Erythroblast (primary cell): ENCODE measurements around the gene SLC9C1.

Source experiments
- DNase-seq, 2 experiments: peaks; one replicate each; lab custom pipeline; 2025; lab: John Stamatoyannopoulos, UW
- GATA1 ChIP-seq: IDR thresholded peaks from 2 replicates; pipeline ENCODE4 v1.6.1; 2011; ENCODE audit warnings: low read depth, mild to moderate bottlenecking, control low read depth, low read length, moderate library complexity
- POLR2A ChIP-seq: IDR thresholded peaks from 2 replicates; pipeline ENCODE4 v1.6.1; 2011; ENCODE audit warnings: mild to moderate bottlenecking, low read length

SLC9C1 gene

GRCh38 chr3:112127522-112128494 lies 166.2 kb downstream of the SLC9C1 start:
- TF ChIP-seq POLR2A = no peak
- TF ChIP-seq GATA1 = no peak
- DNase-seq = no peak

- DNase-seq = peak in 1 of 2 experiments; percentile 34
- TF ChIP-seq POLR2A (no peak), GATA1 (no peak)
Observed at GRCh38 chr3:112126511-112126911, 167.5 kb downstream of the SLC9C1 start.

GRCh38 chr3:112124907-112125607 lies 169.0 kb downstream of the SLC9C1 start:
- no peak for TF ChIP-seq GATA1
- TF ChIP-seq POLR2A = no peak
- no peak for DNase-seq

GRCh38 chr3:112123548-112123947 lies 170.5 kb downstream of the SLC9C1 start:
- no peak for TF ChIP-seq GATA1
- no peak for TF ChIP-seq POLR2A
- DNase-seq = no peak

GRCh38 chr3:112122870-112123269 lies 171.1 kb downstream of the SLC9C1 start:
- TF ChIP-seq GATA1 = no peak
- no peak for TF ChIP-seq POLR2A

GRCh38 chr3:112121577-112122547 lies 172.2 kb downstream of the SLC9C1 start:
- no peak for DNase-seq
- TF ChIP-seq GATA1 (no peak), POLR2A (no peak)

More at GRCh38 chr3:112122870-112123269, 171.1 kb downstream of the SLC9C1 start:
- no peak for DNase-seq

- TF ChIP-seq GATA1 (no peak), POLR2A (no peak)
- DNase-seq = no peak
Observed at GRCh38 chr3:112119962-112120836, 173.8 kb downstream of the SLC9C1 start.

- no peak for DNase-seq
- TF ChIP-seq POLR2A (no peak), GATA1 (no peak)
Observed at GRCh38 chr3:112117841-112118571, 176.0 kb downstream of the SLC9C1 start.

GRCh38 chr3:112117415-112117814 lies 176.6 kb downstream of the SLC9C1 start:
- TF ChIP-seq POLR2A = no peak
- DNase-seq = no peak

GRCh38 chr3:112116748-112117186 lies 177.2 kb downstream of the SLC9C1 start:
- TF ChIP-seq GATA1 (no peak), POLR2A (no peak)
- DNase-seq = no peak

GRCh38 chr3:112115806-112116383 lies 178.1 kb downstream of the SLC9C1 start:
- TF ChIP-seq POLR2A = no peak
- no peak for TF ChIP-seq GATA1
- no peak for DNase-seq
